Epithelial cell of esophagus (primary cell): ENCODE data around the gene NHERF2.

Experiments used
- DNase-seq: peaks from one replicate; pipeline ENCODE4 v3.0.0; 2010; ENCODE audit warnings: low read depth
- H3K4me3 ChIP-seq: 2 replicates; pipeline ENCODE4 v1.5.1; 2011; ENCODE audit warnings: mild to moderate bottlenecking, low read length, control low read depth
- TF ChIP-seq, protein P1 (sequence below): IDR thresholded peaks from 2 replicates; pipeline ENCODE4 v1.5.1; 2011; ENCODE audit warnings: low read depth, mild to moderate bottlenecking, low read length, control low read depth, inconsistent platforms; ENCODE audit not compliant: insufficient read depth; ENCODE audit errors: missing control alignments

Gene NHERF2

DNA sequence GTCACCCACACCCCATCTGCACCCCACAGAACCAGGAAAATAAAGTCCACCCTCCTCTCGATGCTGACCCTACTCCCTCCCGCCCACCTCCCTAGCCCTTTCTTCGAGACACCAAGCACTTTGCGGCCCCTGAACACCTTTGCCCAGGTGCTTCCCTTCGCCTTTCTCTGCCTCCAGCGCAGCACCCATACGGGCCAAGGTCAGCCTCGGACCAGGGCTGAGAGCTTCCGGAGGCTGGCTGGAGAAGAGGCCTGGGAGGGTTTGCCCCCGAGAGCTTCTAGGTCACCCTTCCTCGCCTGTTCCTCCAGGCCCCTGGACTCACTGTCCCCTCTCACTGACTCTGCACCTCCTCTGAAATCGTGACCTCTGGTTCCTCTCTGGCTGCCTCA is 2.7 kb upstream of the NHERF2 start:
- no peak for DNase-seq
- H3K4me3 ChIP-seq: no peak overlapping the region
- TF ChIP-seq, protein P1, sequence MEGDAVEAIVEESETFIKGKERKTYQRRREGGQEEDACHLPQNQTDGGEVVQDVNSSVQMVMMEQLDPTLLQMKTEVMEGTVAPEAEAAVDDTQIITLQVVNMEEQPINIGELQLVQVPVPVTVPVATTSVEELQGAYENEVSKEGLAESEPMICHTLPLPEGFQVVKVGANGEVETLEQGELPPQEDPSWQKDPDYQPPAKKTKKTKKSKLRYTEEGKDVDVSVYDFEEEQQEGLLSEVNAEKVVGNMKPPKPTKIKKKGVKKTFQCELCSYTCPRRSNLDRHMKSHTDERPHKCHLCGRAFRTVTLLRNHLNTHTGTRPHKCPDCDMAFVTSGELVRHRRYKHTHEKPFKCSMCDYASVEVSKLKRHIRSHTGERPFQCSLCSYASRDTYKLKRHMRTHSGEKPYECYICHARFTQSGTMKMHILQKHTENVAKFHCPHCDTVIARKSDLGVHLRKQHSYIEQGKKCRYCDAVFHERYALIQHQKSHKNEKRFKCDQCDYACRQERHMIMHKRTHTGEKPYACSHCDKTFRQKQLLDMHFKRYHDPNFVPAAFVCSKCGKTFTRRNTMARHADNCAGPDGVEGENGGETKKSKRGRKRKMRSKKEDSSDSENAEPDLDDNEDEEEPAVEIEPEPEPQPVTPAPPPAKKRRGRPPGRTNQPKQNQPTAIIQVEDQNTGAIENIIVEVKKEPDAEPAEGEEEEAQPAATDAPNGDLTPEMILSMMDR: no peak

DNA sequence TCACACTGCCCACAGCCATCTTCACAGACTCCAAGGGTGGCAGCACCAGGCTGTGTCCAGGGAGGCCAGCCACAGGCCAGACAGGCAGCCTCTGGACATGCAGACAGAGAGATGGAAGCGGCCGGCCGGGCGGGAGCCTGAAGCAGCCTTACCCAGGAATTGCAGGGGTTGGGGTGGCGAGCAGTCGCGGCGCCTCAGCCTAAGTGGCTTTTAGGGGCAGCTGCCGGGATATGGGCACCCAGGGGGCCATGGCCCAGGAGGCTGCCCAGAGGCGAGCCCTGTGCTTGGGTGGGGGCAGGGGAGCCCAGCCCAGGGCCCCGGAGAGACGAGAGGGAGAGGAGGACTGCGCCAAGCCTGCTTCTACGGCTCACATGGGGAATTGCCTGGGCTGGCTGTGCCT is 1.5 kb upstream of the NHERF2 start:
- TF ChIP-seq, protein P1: no peak
- DNase-seq: no peak

DNA sequence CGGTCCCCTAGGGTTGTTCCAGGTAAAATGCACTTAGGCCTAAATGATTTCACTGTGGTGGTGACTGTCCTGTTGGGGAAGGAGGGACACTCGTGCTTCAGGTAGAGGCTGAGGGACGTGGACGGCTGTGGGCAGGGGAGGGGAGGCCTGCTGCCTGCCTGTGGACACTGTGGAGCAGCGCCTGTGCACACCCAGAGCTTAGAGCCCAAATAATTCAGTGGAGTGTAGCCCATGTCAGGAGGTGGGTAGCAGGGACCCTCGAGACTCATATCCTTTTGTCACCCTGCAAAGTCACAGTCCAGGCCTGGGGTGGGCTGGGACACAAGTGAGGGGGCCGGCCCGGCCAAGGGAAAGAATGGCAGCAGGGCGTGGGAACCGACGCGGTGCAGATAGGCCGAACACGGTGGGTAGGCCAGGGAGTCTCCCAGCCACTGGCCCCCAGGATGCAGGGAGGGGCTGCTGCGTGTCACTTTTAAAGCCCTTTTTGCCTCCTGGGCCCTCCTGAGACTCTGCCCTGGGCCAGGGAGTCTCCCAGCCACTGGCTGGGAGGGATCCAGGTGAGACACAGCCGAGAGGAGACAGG is 733 bp upstream of the NHERF2 start:
- TF ChIP-seq, protein P1: no peak
- no peak for DNase-seq
- no peak overlapping the region for H3K4me3 ChIP-seq

More for the DNA sequence above, 1.5 kb upstream of the NHERF2 start:
- no peak overlapping the region for H3K4me3 ChIP-seq

DNA sequence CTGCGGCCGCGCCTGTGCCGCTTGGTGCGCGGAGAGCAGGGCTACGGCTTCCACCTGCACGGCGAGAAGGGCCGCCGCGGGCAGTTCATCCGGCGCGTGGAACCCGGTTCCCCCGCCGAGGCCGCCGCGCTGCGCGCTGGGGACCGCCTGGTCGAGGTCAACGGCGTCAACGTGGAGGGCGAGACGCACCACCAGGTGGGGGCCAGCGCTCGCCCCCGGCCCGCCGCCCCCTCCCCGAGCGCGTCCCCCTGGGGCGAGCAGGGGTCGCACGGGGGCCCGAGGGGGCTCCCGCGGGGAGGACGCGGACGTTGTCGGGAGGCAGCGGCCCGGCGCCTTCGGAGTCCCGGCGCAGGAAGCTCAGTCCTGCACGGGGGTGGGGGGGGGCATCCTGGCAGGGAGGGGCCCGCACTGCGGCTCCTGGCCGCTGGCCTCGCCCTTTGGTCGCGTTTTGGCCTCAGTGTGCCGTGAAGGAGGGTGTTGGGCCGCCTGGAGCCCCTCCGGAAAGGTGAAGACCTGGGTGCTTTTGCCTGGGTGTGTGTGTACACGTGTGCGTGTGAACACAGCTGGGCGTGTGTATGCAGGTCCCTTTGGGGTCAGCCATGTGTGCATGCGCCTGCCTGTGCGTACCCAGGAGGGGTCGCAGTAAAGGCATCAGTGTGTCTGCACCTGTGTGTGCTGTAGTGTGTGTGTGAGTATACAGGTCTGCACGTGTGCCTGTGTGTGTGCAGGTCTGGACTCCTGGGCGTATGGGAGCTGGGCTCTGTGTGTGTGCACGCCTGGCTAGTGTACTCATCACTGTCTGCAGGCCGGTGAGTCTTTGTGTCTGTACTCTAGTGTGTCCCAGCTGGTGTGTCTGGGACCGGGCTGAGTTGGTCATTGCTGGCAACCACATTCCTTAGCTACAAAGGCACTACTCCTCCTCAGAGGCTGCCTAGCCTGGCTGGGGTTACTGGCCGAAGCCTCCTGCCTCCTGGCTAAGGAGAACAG is 615 bp downstream of the NHERF2 start:
- TF ChIP-seq, protein P1: no peak
- peak overlapping the region; percentile 49 for H3K4me3 ChIP-seq
- peak; percentile 46 for DNase-seq

DNA sequence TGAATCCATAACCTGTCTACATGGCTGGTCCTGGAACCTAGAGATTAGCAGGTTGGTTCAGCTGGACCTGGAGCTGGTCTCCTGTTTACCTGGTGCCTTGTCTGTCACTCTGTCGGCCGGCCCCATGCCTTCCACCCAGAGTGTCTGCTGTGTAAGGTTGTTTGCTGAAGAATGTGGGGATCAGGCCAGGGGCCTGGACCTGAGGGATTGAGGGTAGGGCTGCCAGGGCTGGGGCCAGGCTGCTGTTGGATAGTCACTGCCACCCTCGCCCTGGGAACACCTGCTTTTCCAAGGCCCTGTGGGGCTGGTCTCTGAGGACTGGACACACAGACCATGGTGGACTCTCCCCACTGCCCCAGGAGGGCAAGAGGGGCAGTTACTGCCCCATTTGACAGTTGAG is 1.4 kb downstream of the NHERF2 start:
- no peak for DNase-seq
- TF ChIP-seq, protein P1: no peak
- H3K4me3 ChIP-seq: no peak overlapping the region

DNA sequence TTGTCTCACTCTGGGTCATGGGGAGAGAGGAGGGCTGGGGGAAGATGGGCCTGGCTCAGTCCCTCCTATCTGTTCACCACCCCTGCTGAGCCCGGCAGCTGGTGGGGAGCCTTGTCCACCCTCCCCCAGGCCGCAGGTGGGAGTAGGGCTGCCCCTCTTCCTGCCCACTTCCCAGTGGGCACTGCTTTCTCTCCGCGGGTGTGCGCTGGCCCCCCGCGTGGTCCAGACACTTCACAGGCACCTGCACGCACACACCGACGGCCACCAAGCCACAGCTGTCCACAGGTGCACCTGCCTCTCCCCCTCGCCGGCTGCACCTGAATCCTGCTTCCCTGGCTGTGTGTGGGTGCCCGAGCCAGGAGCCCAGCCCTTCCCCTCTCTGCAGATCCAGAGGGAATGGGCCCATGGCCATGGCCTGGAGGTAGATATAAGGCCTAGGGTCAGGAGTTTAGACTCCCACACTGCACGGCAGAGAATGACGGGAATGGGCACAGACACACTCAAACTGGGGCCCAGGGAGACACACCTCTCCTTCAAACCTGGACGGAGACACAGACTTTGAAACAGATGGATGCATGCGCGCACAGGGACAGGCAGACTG is 2.0 kb downstream of the NHERF2 start:
- DNase-seq: no peak
- no peak overlapping the region for H3K4me3 ChIP-seq
- TF ChIP-seq, protein P1: no peak
